DMS153 (cell line): ENCODE results near the gene ZNF518A.

Experiments used
- DNase-seq: peaks from one replicate; lab custom pipeline; 2025; lab: John Stamatoyannopoulos, UW

ZNF518A gene, protein sequence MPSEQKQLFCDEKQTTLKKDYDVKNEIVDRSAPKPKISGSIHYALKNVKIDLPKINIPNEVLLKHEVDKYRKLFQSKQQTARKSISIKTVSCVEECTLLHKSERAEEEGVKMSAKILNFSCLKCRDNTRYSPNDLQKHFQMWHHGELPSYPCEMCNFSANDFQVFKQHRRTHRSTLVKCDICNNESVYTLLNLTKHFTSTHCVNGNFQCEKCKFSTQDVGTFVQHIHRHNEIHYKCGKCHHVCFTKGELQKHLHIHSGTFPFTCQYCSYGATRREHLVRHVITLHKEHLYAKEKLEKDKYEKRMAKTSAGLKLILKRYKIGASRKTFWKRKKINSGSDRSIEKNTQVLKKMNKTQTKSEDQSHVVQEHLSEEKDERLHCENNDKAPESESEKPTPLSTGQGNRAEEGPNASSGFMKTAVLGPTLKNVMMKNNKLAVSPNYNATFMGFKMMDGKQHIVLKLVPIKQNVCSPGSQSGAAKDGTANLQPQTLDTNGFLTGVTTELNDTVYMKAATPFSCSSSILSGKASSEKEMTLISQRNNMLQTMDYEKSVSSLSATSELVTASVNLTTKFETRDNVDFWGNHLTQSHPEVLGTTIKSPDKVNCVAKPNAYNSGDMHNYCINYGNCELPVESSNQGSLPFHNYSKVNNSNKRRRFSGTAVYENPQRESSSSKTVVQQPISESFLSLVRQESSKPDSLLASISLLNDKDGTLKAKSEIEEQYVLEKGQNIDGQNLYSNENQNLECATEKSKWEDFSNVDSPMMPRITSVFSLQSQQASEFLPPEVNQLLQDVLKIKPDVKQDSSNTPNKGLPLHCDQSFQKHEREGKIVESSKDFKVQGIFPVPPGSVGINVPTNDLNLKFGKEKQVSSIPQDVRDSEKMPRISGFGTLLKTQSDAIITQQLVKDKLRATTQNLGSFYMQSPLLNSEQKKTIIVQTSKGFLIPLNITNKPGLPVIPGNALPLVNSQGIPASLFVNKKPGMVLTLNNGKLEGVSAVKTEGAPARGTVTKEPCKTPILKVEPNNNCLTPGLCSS (N-terminal part only)

DNA sequence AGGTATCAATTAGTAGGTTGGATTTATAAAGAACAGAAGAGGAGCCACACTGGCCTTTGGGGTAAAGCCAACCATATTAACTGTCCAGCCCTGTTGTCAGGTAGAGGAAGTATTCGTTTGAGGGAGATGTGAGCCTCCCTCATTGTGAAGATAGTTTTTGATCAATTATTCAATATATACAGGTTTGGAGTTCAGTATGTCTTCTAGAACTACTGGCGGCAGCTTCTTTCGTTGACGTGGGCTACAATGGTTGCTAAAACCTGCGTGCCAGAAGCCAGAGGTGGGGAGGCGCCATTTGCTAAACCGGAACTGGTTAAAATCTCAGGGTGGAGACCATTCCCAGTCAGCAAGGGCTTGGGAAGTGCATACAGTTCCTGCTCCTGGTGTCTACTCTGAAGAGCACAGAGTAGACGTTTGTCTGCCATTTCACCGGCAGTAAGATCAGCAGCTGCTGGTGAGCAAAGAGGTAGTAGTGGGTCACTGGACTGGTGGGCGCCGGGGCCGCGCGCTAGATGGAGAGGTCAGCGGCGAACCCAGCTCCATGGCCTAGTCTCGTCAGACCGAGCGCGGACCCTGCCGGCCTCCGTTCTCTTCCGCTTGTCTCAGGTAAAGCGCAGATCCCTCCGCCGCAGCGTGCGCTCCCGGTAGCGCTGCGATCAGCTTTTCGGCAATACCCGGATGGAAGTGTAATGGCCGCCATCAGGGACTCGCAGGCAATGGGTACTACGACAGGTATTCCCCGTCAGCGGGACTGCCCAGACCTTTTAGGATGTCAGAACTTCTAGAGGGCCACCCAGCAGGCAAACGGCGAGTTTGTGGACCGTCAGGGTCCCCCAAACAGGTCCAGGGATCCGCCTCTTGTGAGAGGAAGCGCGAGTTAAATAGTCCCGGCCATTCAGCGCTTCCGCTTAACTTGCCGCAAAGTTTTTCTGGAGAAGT is at the start of gene ZNF518A:
TSS of gene ZNF518A (plus strand) at position 911 of the 939 bp plus-strand sequence. CDS start 26,026 bp downstream, outside the sequence.
- peak; percentile 92 for DNase-seq

DNA sequence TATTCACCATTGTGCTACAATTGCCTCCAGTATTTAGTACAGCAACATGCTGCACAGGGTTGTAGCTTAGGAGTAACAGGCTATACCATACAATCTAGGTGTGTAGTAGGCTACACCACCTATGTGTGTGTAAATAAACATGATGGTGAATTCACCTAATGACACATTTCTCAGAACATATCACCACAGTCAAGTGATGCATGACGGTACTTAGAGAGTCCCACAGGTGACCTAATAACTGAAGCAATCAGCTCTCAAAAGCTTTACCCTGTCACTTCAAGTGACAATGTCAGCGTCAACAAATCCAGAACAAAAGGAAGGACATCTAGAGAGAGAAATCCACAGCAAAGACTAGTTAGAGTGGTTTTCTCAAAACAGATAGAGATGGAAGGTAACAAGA is 47.9 kb upstream of the ZNF518A start:
- DNase-seq, result peak; percentile 5

DNA sequence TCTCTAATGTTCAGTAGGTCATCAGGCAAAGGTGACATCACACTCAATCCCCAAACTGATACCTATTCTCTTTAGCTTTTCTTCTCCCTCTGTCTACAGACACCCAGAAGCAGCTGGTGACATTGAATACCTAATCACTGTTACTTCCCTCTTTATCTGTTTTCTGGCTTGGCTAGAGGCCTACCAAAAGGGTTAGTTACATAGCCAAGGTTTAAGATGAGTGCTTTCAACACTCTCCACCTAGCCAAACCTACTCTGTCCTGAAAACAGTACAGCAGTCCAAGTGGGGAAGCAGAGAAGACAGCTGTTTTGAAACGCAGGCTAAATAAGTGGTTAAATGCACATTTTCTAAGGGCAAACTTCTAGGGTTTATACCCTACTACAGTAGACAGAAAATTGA is 47.3 kb upstream of the ZNF518A start:
- no peak for DNase-seq

DNA sequence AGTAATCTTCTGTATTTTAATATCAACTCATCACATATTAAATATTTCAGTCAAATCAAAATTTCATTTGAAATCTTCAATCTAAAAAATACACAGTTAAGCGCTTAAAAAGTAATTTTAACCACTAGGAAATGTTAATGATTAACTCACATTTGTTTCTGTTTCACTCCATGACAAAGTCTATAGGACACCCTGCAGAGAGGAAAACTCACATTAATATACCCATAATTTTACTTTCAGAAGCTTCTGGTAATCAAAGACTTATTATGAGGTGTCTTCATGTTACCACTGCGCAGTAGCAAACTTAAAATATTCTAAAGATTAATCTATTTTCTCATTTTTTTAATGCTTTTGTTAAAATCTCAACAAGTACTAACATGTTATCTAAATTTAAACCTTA is 41.0 kb upstream of the ZNF518A start:
- no peak for DNase-seq

DNA sequence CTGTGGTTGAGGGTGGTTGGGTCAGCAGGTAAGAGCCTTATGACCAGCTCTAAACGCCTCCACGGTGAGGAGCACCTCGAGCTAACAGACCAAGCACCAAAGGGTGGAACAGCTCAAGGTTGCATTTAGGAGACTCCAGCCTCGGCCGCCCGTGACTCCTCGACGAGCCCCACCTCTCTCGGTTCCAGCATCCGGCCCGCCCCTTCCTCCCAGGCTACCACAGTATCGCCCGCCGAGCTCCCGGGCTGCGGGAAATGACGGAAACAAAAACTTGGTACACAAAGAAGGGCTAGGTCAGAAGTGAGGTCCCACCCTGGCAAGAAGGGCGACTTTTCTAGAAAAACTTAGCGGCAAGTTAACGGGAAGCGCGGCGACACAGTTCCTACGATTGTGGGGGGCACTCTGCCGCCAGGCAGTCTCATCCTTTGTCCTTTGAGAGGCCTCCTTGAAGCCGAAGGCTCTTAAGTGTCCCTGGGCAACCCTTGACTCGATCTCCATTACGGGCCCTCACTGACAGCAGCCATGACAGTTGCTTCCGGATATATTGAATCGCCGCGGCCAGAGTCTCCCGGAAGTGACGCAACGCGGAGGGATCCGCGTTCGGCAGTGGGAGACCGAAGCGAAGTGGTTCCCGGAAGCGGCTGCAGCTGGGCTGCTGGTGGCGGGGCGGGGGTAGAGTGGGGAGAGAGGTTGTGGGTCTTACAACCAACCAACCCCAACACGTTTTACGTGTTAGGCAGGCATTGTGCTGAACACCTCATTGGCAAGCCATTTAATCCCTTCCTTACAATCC is 40.2 kb upstream of the ZNF518A start:
- DNase-seq, result peak; percentile 88

DNA sequence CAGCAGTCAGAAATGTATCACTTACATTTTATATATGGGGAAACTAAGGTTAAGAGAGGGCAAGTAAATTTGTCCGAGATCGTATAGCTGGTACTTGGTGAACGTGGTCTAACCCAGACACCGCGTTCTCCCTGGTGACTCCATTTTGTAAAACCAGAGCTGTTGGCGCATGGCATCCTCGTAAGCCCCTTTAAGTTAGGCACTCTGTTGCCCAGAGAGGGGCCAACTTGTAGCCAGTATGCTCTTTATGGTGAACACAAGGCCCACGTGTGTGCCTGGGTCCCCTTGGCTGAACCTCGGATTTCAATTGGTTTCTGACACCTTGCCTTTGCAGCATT is 39.7 kb upstream of the ZNF518A start:
- no peak for DNase-seq

DNA sequence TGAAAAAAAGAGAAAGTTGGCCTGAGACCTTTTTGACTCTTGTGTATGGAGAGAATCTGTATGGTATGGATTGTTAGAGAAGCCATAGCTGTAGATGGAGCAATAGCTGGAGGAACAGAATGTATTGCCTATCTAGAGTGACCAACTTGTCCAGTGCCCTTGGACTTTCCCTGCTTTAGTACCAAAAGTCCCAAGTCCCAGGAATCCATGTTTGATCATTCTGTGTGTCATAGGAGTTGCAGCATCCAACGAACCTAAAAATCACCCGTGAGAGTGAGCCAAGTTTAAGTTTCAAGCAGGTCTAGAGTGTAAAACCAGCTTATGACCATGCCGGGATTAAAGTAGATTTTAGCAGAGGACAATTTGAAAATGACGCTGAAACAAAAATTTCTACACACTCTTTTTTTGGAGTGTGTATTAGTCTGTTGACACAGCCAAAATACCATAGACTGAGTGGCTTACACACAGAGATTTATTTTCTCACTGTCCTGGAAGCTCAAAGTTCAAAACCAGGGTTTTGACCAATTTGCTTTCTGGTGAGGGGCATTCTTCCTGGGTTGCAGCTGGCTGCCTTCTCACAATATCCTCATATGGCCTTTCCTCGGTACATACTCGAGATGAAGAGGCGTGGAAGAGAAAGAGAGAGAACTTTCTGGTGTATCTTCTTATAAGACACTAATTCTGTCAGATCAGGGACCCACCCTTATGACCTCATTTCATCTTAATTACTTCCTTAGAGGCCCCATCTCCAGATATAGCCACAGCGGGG is 36.9 kb upstream of the ZNF518A start:
- DNase-seq, result no peak

DNA sequence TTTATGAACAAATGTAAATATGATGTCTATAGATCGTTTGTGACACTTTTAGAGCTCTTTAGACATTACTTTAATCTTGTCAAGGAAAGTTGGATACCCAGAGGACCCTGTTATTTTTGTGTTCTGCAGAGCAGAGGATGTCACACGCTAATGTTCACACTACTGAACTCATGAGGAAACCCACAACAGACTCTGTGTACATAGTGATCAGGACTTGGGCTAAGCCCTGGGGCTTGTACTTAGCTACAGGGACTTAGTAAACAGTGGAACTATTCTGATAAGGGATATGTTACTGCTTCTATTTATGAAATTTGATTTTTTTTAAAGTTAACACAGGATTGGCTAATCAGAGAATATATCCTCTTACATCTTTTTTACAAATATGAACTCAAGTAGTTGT is 36.1 kb upstream of the ZNF518A start:
- DNase-seq, result no peak

DNA sequence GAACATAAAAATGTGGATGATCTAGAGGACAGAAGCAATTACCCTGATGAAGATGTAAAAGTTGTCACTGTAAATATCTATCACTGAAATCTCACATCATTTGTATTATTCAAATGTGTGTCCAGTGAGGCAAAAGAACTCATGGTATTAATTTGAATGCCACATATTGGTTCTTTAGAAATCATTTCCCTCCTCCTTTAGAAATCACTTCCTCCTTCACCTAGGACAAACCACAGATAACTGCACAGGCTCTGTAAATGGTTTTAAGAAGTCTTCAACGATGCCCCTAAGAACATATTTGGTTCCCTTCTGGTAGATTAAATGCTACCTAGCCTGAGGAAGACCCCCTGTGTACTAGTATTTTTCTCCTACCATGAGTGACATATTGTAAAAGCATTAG is 33.1 kb upstream of the ZNF518A start:
- DNase-seq, result no peak

DNA sequence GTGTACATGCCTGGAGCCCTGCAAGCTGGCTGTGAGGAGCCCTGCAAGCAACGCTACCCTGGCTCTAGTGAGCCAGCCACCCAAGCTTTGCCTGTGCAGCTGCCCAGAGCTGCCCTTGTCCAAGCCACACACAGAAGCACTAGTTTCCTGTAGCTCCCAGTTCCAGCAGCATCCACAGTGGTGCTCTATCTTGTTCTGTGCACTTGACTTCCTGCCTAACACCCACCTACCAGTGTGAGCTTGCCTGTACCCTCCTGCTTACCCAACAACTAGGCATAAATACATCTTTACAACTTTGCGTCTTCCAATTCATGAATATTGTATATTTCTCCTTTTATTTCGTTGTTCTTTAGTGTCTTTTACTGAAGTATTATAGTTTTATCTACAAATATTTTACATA is 32.2 kb upstream of the ZNF518A start:
- no peak for DNase-seq

DNA sequence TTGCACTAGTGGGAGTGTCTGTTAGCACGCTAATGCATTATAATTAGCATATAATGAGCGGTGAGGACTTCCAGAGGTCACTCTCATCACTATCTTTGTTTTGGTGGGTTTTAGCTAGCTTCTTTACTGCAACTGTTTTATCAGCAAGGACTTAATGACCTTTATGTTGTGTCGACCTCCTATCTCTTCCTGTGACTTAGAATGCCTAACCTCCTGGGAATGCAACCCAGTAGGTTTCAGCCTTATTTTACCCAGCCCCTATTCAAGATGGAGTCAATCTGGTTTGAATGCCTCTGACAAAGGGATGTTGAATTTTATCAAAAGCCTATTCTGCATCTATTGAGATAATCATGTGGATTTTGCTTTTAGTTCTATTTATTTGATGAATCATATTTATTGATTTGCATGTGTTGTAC is 22.5 kb upstream of the ZNF518A start:
- no peak for DNase-seq

DNA sequence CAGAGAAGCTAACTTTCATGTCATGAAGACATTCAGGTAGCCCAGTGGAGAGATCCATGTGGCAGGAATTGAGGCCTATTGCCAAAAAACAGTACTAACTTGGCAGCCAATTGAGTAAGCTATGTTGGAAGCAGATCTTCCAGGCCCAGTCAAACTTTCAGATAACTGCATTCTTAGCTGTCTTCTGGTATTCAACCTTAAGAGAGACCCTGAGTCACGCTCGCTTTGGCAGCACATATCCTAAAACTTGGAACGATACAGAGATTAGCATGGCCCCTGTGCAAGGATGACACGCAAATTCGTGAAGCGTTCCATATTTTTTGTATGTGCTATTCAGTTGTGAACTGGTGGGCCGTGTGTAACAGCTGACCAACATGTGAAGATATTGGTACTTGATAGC is 17.6 kb upstream of the ZNF518A start:
- no peak for DNase-seq

DNA sequence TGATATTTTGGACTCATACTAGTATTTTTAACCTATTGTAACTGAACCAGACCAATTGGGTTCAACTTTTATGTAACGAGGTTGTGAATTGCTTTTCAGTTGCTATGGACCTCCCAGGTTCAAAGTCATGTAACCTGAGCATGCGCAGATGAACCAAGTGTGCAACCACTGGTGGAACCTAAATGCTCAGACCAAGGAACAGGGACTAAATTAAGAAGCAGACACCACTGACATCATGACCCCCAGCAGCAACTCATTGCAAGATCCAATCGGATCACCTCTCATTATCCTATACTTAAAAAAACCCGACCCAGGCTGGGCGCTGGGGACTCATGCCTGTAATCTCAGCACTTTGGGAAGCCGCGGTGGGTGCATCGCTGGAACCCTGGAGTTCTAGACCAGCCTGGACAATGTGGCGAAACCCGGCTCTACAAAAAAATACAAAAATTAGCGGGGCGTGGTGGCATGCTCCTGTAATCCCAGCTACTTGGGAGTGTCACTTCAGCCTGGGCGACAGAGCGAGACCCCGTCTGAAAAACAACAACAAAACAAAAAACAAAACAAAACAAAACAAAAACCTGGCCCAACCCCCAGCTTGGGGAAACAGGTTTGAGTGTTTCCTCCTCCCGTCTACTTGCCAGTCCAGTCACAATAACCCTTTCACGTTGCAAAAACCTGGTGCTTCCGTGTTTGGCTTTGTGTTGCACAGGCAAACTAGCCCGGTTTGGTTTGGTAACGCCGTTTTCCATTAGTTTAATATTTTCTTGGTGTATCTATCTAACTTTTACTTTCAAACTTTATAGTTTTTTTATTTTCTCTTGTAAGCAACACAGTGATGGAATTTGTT is 11.3 kb upstream of the ZNF518A start:
- no peak for DNase-seq

DNA sequence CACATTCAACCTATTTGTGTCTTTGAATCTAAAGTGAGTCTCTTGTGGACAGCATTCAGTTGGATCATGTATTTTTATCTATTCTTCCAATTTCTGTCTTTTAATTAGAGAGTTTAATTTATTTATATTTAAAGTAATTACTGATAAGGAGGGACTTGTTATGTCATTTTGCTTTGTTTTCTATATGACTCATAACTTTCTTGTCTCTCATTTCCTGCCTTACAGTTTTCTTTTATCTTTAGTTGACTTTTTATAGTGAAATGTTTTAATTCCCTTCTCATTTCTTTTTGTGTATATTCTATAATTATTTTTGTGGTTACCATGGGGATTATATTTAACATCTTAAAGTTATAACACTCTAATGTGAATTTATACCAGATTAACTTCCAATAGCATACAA is 7.3 kb upstream of the ZNF518A start:
- DNase-seq, result no peak

DNA sequence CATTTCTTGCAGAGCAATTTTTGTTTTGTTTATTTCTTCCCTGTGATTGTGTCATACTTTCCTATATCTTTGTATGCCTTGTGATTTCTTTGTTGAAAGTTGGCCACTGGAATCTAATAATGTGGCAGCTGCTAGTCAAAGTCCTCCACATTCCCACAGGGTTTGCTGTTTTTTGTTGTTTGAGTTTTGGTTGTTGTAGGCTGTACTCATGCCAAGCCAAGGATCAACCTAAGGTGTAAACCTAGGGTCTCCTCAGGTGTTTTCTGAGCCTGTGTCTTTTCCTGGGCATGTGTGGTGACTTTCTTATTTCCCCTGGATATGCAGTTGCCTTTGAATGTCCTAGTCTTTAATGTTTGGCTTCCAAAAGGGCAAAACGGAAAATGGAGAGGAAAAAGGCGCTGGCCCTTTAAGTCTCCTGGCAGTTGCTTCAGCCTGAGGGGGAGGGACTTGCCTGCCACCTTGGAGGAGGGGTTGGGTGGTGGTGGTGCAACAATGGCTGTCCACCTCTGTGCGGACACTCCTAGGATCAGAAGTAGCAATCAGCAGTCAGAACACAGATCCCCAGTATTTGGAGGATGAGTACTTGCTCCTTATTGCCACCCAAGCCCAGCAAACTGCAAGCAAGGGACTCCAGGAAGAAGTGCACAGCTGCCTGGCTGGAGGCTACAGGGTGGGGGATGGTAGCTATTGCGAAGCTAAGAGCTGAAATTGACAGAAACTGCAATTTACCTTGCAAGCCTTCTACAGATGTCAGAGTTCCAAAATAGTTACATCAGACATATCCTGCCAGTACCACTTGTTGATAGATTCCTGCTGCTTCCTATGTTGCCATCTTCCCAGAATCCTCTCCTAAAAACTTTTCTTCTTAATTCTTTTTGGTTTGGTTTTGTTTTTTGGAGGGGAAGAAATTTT is 5.6 kb upstream of the ZNF518A start:
- peak; percentile 50 for DNase-seq

DNA sequence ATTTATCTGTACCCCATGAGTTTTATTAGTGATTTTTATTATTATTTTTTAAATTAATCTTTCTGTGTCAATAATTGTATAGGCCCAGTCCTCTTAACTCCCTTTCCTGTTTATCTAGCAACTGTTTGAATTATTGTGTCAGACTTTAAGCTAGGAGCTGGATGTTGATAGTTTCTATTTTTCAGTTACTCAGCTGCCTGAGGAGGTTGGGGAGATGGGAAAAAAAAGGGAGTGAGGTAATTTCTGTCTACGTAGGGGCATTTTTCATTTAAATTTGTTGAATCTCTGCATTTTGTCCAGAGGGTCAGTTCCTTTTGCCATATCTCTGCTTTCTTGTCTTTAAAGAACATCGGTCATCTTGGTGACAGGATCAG is 5.0 kb upstream of the ZNF518A start:
- DNase-seq, result no peak

DNA sequence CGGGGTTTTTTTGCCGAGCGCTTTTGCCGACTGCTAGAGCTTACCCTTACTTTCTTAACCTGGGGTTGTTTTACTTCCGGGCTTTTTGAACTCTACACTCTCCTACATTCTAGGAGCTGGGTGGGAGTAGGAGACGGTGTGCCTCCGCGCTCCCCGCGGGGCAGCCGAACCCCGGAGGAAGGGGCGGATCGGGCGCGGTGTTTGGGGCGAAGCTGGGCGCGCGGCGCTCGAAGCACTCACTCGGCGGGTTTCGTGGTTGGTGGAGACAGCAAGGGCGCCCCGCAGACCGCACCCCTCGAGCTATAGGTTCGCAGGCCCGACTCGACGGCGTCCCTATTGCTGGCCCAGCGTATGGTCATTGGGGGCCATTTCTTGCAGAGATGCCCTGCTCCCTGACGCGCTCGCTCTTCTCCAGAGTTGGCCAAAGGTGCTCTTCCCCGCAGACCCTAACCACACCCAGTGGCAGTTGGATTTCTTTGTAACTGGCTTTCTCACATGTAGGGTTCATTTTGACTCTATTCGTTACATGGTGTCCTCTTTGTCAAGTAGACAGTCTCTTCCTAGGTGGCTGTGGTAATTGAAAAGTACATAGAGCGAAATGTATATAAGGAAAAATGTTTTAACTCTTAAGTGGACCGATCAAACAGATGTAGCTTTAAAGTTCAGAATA is 364 bp downstream of the ZNF518A start:
- DNase-seq, result no peak

DNA sequence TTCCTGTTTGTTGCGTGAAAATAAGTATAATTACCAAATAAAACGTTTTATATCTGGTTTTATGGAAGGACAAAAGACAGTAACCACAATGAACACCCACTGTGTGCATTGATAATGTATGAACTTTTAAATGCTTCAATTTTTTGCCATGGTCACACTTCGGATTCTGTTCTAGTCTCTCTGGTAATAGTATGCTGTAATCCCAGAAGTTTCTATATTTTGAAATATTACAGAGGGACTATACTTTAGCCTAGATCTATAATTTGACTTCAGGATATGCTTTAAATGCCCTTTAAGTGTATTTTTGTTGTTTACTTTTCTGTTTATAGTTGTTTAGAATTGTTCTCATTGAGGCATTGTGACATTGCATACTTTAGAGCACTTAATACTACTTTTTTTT is 1.5 kb downstream of the ZNF518A start:
- DNase-seq, result no peak
